Kidney (tissue), 14 donors: ENCODE measurements around the gene ANP32A. TPM values are rescaled to one million over a fixed set of nuclear protein-coding genes. Genes with fewer than 3 reads are reported as not detected.

ENCODE experiments used
- DNase-seq, 5 donors: peaks; one replicate each; pipeline ENCODE4 v3.0.0-alpha.2; 2013 to 2020
- FAIRE-seq: peaks from 2 replicates; lab custom pipeline; 2012; peaks lifted over from hg19 to GRCh38; lab: Jason Lieb, UNC
- H3K27ac ChIP-seq, 2 donors: one replicate each; pipeline ENCODE4 v1.7.0; 2013; ENCODE audit warnings: low read depth in 2 of 2, low read length in 2 of 2, inconsistent platforms in 1 of 2
- H3K27me3 ChIP-seq: one replicate; pipeline ENCODE4 v1.7.1; 2013; ENCODE audit warnings: low read length, inconsistent platforms; ENCODE audit not compliant: control insufficient read depth, insufficient read depth
- H3K36me3 ChIP-seq, 3 donors: one replicate each; pipeline versions ENCODE4 v1.7.0 to v1.7.1; 2013; ENCODE audit warnings: low read length in 3 of 3, control low read depth in 1 of 3, inconsistent platforms in 1 of 3; ENCODE audit not compliant: insufficient read depth in 3 of 3, control insufficient read depth in 2 of 3
- H3K4me1 ChIP-seq, 3 donors: one replicate each; pipeline versions ENCODE4 v1.7.0 to v1.7.1; 2013; ENCODE audit warnings: low read length in 3 of 3, inconsistent platforms in 1 of 3, low read depth in 1 of 3; ENCODE audit not compliant: control insufficient read depth in 2 of 3, insufficient read depth in 2 of 3
- H3K4me3 ChIP-seq, 3 donors: one replicate each; pipeline versions ENCODE4 v1.7.0 to v1.8.1; 2013; ENCODE audit warnings: low read length in 3 of 3, control low read depth in 1 of 3, inconsistent platforms in 1 of 3
- H3K9ac ChIP-seq, 3 donors: one replicate each; pipeline versions ENCODE4 v1.7.0 to v1.7.1; 2013; ENCODE audit warnings: low read length in 3 of 3, control low read depth in 1 of 3, inconsistent platforms in 1 of 3
- H3K9me3 ChIP-seq, 3 donors: one replicate each; pipeline versions ENCODE4 v1.7.0 to v1.7.1; 2013; ENCODE audit warnings: low read length in 3 of 3, control low read depth in 1 of 3, inconsistent platforms in 1 of 3; ENCODE audit not compliant: control insufficient read depth in 2 of 3, insufficient read depth in 1 of 3
- intact Hi-C: fragments of 100-400 bp; cut with DNase I; formaldehyde crosslinking; loops from one replicate; pipeline ENCODE4 v1.11.1; 2022
- polyA plus RNA-seq: library from polyadenylated mRNA; stranded (reverse); fragments of 350-450 nt; fragmentation: Illumina TruSeq; extraction: RNeasy Lipid Tissue Mini Kit (QIAGEN cat#74804); gene quantifications from one replicate; pipeline ENCODE4 v1.2.3, GENCODE V29; 2014; ENCODE audit warnings: low read depth, low replicate concordance; ENCODE audit not compliant: insufficient read depth
- total RNA-seq: library from RNA; stranded (reverse); fragmentation: NEBNext Ultra II Directional; extraction: Animal tissue kit (Norgen Biotek cat#: 25700); gene quantifications from one replicate; pipeline ENCODE4 v1.2.1, GENCODE V29; 2021
- TF ChIP-seq, protein P1 (sequence below): IDR thresholded peaks from 3 replicates; pipeline ENCODE4 v1.5.1; 2012; ENCODE audit warnings: mild to moderate bottlenecking, moderate library complexity, borderline replicate concordance; ENCODE audit not compliant: insufficient read depth; ENCODE audit errors: extremely low read depth
- donor health status: control.
- donor health status: control.
- donor health status: control.
- donor health status: control.
- donor health status: control.
- donor health status: DM: yes; HTN: yes; CAD: no.
- donor health status: Normal renal cell carcinoma (clear cell type).

ANP32A gene
- total and polyA plus RNA-seq, 2 donors from 2014 or later, result 113 to 148 TPM

DNA sequence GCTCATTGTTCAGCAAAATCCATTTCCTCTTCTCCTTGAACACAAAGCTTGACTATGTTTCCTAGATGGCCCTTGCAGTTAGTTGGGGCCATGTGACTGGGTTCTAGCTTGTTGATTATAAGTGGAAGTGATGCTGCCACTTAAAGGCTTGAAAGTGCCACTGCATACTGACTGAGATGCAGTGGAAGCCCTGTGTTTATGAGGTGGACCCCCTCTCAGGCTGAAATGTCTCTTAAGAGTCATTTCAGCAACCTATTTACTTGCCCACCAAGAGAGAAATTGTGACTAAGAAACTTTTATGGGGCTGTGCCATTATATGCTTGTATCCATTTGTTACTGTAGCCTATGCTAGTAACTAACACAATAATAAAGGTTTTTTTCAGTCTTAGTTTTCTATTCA is 8.4 kb upstream of the ANP32A start:
- no peaks in the 10 kb centered on the region for H3K4me1 ChIP-seq
- no peaks in the 10 kb centered on the region for H3K9me3 ChIP-seq
- DNase-seq (peak in 1 of 5 donors; percentile 60), FAIRE-seq (no peak)
- no peak overlapping the region for H3K9ac ChIP-seq
- TF ChIP-seq, protein P1, sequence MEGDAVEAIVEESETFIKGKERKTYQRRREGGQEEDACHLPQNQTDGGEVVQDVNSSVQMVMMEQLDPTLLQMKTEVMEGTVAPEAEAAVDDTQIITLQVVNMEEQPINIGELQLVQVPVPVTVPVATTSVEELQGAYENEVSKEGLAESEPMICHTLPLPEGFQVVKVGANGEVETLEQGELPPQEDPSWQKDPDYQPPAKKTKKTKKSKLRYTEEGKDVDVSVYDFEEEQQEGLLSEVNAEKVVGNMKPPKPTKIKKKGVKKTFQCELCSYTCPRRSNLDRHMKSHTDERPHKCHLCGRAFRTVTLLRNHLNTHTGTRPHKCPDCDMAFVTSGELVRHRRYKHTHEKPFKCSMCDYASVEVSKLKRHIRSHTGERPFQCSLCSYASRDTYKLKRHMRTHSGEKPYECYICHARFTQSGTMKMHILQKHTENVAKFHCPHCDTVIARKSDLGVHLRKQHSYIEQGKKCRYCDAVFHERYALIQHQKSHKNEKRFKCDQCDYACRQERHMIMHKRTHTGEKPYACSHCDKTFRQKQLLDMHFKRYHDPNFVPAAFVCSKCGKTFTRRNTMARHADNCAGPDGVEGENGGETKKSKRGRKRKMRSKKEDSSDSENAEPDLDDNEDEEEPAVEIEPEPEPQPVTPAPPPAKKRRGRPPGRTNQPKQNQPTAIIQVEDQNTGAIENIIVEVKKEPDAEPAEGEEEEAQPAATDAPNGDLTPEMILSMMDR, result peak; percentile 64
- no peak overlapping the region for H3K27ac ChIP-seq
- no peak overlapping the region for H3K4me3 ChIP-seq
- intact Hi-C loops, result no loop called here
- H3K36me3 ChIP-seq, result no peaks in the 10 kb centered on the region
- H3K27me3 ChIP-seq, result no peaks in the 10 kb centered on the region

DNA sequence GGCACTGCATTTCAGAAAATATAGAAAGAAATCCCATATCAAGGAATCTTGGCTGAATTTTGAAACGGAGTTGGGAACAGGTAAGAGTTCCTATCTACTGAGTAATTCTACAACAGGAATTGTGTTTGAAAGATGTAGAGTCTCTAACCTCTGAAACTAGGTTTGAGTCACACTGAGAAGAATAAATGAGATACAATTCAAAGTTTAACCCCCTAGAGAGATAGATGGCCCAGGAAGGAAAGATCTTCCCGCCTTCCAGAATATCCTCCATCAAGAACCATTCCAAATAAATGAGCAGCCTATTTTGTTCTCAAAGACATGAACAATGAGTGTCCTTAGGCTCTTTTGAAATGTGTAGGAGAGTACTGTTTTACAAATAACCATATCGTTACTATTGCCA is 2.9 kb upstream of the ANP32A start:
- H3K4me3 ChIP-seq, result no peak overlapping the region
- TF ChIP-seq, protein P1, result no peak
- H3K27ac ChIP-seq, result no peak overlapping the region
- peaks cover 0 to 8% (median 3%) of the 10 kb centered on the region in 3 donors for H3K4me1 ChIP-seq
- no peak for FAIRE-seq
- no peaks in the 10 kb centered on the region for H3K9me3 ChIP-seq
- no peaks in the 10 kb centered on the region for H3K27me3 ChIP-seq
- H3K9ac ChIP-seq, result no peak overlapping the region
- intact Hi-C loops, result no loop called here
- H3K36me3 ChIP-seq, result no peaks in the 10 kb centered on the region
- DNase-seq, result no peak

DNA sequence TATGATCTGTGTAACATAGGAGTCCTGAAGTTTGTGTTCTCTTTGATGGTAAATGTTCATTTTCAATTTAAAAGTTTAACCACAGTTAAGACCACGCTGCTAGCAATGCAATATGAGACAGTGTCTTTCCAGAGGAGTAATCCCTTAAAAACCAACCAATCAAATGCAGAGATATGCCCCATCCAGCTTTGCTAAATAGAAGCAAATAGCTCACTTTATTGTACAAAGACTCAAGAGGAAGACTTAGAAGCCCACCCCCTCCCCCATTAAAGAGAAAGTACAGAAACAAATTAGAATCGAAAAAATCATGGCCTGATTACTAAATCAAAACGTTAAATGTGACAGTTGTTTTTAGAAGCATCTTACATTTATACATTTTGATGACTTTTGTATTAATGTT is 2.1 kb upstream of the ANP32A start:
- peaks cover 0 to 8% (median 3%) of the 10 kb centered on the region in 3 donors for H3K4me1 ChIP-seq
- no peaks in the 10 kb centered on the region for H3K36me3 ChIP-seq
- no peak overlapping the region for H3K4me3 ChIP-seq
- no peak overlapping the region for H3K27ac ChIP-seq
- peak in 1 of 5 donors; percentile 34 for DNase-seq
- no peaks in the 10 kb centered on the region for H3K27me3 ChIP-seq
- TF ChIP-seq, protein P1, result no peak
- H3K9me3 ChIP-seq, result no peaks in the 10 kb centered on the region
- FAIRE-seq, result no peak
- no peak overlapping the region for H3K9ac ChIP-seq
- intact Hi-C loops, result no loop called here

DNA sequence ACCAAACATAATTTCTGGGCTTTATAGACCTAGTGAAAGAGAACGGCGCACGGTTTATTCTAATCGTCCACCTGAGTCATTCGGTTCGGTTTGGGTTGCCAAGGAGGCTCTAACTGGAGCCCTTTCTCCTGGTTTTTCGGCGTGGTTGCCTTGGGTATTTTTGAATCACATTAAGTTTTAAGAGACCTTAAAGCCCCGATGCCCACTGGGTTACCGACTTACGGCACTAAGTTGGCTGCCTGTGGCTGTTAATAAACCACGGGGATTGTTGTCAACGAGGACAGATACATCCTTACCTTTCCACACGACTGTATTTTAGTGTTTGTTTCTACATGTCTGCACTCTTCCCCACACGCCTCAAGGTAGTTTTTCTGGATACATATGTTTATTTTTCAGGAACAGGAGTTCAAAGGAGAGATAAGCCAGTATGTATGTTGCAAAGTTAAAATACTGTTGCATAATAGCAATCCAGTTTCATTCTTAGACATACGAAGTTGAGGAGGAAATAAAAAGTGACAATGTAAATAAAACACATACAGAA is 1.2 kb upstream of the ANP32A start:
- H3K4me3 ChIP-seq, result peak overlapping the region; percentile 73 to 94 (median 74)
- no peaks in the 10 kb centered on the region for H3K27me3 ChIP-seq
- H3K4me1 ChIP-seq, result peaks cover 0 to 8% (median 3%) of the 10 kb centered on the region in 3 donors
- no peaks in the 10 kb centered on the region for H3K36me3 ChIP-seq
- FAIRE-seq (no peak), DNase-seq (peak in 1 of 5 donors; percentile 30)
- peak overlapping the region; percentile 88 to 99 for H3K27ac ChIP-seq
- TF ChIP-seq, protein P1, result no peak
- intact Hi-C loops, result no loop called here
- H3K9me3 ChIP-seq, result no peaks in the 10 kb centered on the region
- H3K9ac ChIP-seq, result peak overlapping the region; percentile 15 to 67 (median 43)
